BLaER1 treated with 17β-estradiol and CSF1 and Interleukin-3, amounts not matched to agents 10 nM and 100 nM (cell line): Measurements from ENCODE around the gene PCTP.

Source experiments
- H3K27ac ChIP-seq, 11 experiments: shearing (Covaris generic); formaldehyde crosslinking; 2 replicates each; pipeline ENCODE4 v1.8.1; 2022
- H3K27me3 ChIP-seq, 11 experiments: shearing (Covaris generic); formaldehyde crosslinking; 2 replicates each; pipeline ENCODE4 v1.8.1; 2022
- H3K36me3 ChIP-seq, 11 experiments: shearing (Covaris generic); formaldehyde crosslinking; 2 replicates each; pipeline ENCODE4 v1.8.1; 2022
- H3K4me1 ChIP-seq, 10 experiments: shearing (Covaris generic); formaldehyde crosslinking; 2 replicates each; pipeline ENCODE4 v1.8.1; 2022
- H3K4me2 ChIP-seq, 11 experiments: shearing (Covaris generic); formaldehyde crosslinking; 2 replicates each; pipeline ENCODE4 v1.8.1; 2022
- H3K4me3 ChIP-seq, 10 experiments: shearing (Covaris generic); formaldehyde crosslinking; 2 replicates each; pipeline ENCODE4 v1.8.1; 2022
- H3K9ac ChIP-seq, 11 experiments: shearing (Covaris generic); formaldehyde crosslinking; 2 replicates each; pipeline ENCODE4 v1.8.1; 2022
- H3K9me3 ChIP-seq, 11 experiments: shearing (Covaris generic); formaldehyde crosslinking; replicated peaks in 1 of 11; 2 replicates each; pipeline ENCODE4 v1.8.1; 2022
- H4K20me1 ChIP-seq, 11 experiments: shearing (Covaris generic); formaldehyde crosslinking; 2 replicates each; pipeline ENCODE4 v1.8.1; 2022
- Cebpa-rat ChIP-seq, 11 experiments: shearing (Covaris generic); IDR thresholded peaks; 2 replicates each; pipeline ENCODE4 v1.8.1; 2022

PCTP gene

DNA sequence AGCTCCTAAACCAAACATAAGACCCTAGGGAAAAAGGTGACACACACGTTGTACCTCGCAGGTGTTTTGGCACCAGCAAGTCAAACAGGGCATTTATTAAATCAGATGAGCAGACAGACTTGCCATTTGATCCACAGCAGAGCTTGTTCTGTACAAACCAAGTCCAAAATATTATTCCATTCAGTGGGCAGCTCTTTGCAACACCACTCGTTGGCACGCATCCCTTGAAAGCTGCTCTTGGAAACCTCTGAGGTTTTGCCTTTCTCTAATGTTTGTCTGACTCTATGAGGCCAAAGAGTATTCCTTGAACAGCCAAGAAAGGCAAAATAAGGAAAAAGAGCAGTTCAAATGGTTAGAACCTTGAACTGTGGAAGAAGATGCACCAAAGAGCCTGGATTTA, 40.9 kb upstream of the PCTP start:
- Histone ChIP-seq H3K4me1 (peaks cover 0 to 30% (median 17%) of the 10 kb centered on the region in 10 experiments; a peak in 15 of 20 replicates), H3K27me3 (no peaks in the 10 kb centered on the region), H3K4me3 (no peak overlapping the region), H3K9ac (no peak overlapping the region), H4K20me1 (no peaks in the 10 kb centered on the region), H3K9me3 (peaks cover 0 to 9% (median 0%) of the 10 kb centered on the region in 11 experiments; a peak in 6 of 22 replicates), H3K4me2 (peak overlapping the region in 6 of 11 experiments; percentile 41 to 49 (median 44); a peak in 13 of 22 replicates), H3K27ac (peak overlapping the region in 1 of 11 experiments; percentile 26; a peak in 1 of 22 replicates), H3K36me3 (no peaks in the 10 kb centered on the region)
- no peak for TF ChIP-seq Cebpa-rat (IDR thresholded peaks at IDR 0.05)

- no peak overlapping the region for H3K9ac ChIP-seq
- peak overlapping the region in 2 of 11 experiments; percentile 18 to 49; a peak in 4 of 22 replicates for H3K27ac ChIP-seq
- H3K9me3 ChIP-seq, result peaks cover 0 to 8% (median 0%) of the 10 kb centered on the region in 11 experiments; a peak in 6 of 22 replicates
- peak in 1 of 11 experiments; percentile 21; a peak in 1 of 22 replicates for TF ChIP-seq Cebpa-rat (IDR thresholded peaks at IDR 0.05)
- no peaks in the 10 kb centered on the region for H3K36me3 ChIP-seq
- peaks cover 0 to 33% (median 17%) of the 10 kb centered on the region in 10 experiments; a peak in 15 of 20 replicates for H3K4me1 ChIP-seq
- H3K4me2 ChIP-seq, result peak overlapping the region in 8 of 11 experiments; percentile 0 to 49 (median 44); a peak in 15 of 22 replicates
- H3K4me3 ChIP-seq, result no peak overlapping the region
- H4K20me1 ChIP-seq, result no peaks in the 10 kb centered on the region
- no peaks in the 10 kb centered on the region for H3K27me3 ChIP-seq
These were observed 40.4 kb upstream of the PCTP start for GRCh38 chr17:55710410-55710809.

DNA sequence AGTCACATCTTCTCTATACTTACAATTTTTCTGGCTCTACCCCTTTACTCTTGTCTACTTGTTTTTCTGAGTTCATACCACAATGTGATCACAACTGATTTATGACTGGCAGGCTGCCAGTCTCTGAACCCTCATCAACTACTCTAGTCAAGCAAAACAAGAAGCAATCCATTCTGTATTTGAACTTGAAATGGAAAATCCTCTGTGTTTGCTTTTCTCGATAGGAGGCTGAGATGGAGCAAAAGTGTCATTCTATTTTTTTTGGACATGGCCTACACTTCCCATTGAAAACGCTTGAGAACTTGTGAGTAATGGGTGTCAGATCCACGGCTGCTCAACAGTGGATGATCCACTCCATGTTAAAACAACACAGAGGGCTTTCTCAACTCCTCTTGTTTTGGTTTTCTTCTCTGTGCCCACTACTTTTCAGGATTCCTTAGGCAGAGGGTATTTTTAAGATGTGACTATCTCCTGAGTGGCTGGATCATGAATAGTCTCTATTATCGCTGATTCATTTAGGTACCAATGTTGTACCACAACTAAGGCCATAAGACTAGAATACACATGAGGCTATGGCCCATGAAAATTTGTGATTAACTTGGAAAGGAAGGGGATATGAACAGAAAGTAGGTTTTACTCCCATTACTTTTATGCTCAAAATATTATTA, 39.9 kb upstream of the PCTP start:
- no peaks in the 10 kb centered on the region for H4K20me1 ChIP-seq
- H3K4me2 ChIP-seq, result peak overlapping the region in 8 of 11 experiments; percentile 0 to 49 (median 44); a peak in 14 of 22 replicates
- H3K4me3 ChIP-seq, result no peak overlapping the region
- TF ChIP-seq Cebpa-rat (IDR thresholded peaks at IDR 0.05), result no peak
- peaks cover 0 to 7% (median 0%) of the 10 kb centered on the region in 11 experiments; a peak in 2 of 22 replicates for H3K9me3 ChIP-seq
- H3K27ac ChIP-seq, result peak overlapping the region in 3 of 11 experiments; percentile 18 to 49 (median 24); a peak in 4 of 22 replicates
- no peaks in the 10 kb centered on the region for H3K36me3 ChIP-seq
- H3K4me1 ChIP-seq, result peaks cover 0 to 30% (median 14%) of the 10 kb centered on the region in 10 experiments; a peak in 15 of 20 replicates
- no peak overlapping the region for H3K9ac ChIP-seq
- H3K27me3 ChIP-seq, result no peaks in the 10 kb centered on the region

DNA sequence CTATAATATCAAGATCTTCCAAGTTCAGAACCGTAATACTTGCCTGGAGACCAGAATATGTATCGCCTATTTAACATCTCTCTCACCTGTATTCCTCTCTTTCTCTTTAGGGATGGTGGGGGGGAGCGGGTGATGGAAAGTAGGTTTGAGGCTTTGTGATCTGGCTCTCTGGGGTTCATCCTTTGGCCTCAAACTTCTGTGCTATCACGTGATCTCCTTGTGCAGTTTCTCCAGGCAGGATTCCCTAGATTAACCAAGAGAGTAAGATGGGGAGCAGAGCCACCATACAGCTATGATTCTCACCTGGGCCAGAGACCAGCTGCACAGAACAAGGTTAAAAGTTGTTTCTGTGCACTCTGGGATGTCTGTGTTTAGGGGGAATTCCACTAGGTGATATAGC, 33.4 kb upstream of the PCTP start:
- Histone ChIP-seq H3K4me1 (peaks cover 19 to 28% (median 23%) of the 10 kb centered on the region in 10 experiments), H3K4me3 (no peak overlapping the region), H3K27ac (no peak overlapping the region), H3K36me3 (no peaks in the 10 kb centered on the region), H3K9ac (no peak overlapping the region), H3K9me3 (0 out of 22 replicates have a peak, but pooled peaks cover 0 to 6% (median 0%) of the 10 kb centered on the region in 11 experiments), H3K4me2 (no peak overlapping the region), H3K27me3 (peaks cover 0 to 6% (median 0%) of the 10 kb centered on the region in 11 experiments; a peak in 1 of 22 replicates), H4K20me1 (no peaks in the 10 kb centered on the region)
- no peak for TF ChIP-seq Cebpa-rat (IDR thresholded peaks at IDR 0.05)

GRCh38 chr17:55717898-55718735, 32.7 kb upstream of the PCTP start:
- H3K36me3 ChIP-seq, result no peaks in the 10 kb centered on the region
- no peak overlapping the region for H3K9ac ChIP-seq
- H3K4me2 ChIP-seq, result no peak overlapping the region
- TF ChIP-seq Cebpa-rat (IDR thresholded peaks at IDR 0.05), result no peak
- 0 out of 22 replicates have a peak, but pooled peaks cover 0 to 6% (median 0%) of the 10 kb centered on the region in 11 experiments for H3K9me3 ChIP-seq
- H3K27ac ChIP-seq, result no peak overlapping the region
- H4K20me1 ChIP-seq, result no peaks in the 10 kb centered on the region
- peaks cover 0 to 6% (median 0%) of the 10 kb centered on the region in 11 experiments; a peak in 1 of 22 replicates for H3K27me3 ChIP-seq
- peaks cover 25 to 35% (median 29%) of the 10 kb centered on the region in 10 experiments for H3K4me1 ChIP-seq
- H3K4me3 ChIP-seq, result no peak overlapping the region

DNA sequence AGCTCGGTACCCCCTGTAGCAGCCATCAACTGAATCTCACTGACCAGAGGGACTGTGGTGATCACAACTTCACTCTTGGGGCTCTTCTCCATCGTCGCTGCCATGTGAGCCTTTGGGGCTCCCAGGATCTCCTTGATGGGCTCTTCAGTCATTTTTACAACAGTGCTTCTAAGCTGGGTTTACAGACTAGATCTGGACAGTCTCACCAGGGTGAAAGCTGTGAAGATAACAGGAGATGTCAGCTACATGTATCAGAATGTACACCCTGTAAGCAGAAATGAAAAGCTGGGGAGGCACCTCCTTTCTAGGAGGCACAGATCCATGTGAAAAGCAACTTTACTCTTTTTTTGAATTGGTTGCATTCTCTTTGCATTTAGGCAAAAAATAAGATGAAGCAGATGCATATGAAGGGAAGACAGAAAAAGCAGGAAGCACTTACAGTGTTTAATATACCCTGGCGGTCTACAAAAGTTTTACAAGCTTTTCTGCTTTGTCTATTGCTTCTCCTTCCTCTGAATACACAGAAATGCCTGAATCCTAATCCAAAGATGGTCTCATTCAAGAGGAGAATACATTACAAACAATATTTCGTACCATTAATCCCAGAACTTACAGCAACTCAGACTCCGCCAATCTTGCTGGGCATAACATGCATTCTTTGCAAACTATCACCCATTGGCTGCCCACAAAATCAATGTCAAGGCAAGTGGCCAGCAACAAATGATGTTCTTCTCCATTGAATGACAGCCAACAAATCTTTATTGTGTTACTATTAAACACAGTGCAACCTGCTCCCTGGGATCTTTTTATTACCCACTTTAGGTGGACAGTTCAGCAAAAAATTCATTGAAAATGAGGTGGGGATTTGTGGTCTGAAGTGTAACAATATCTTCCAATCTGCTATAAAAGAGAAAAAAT, 29.7 kb upstream of the PCTP start:
- Histone ChIP-seq H4K20me1 (no peaks in the 10 kb centered on the region), H3K4me1 (peaks cover 24 to 51% (median 44%) of the 10 kb centered on the region in 10 experiments), H3K4me3 (peak overlapping the region in 3 of 10 experiments; percentile 15 to 29 (median 21); a peak in 4 of 20 replicates), H3K9ac (0 out of 22 replicates have a peak overlapping the region, but pooled peaks of 1 of the 11 experiments have one; percentile 14), H3K27ac (no peak overlapping the region), H3K27me3 (peaks cover 0 to 6% (median 0%) of the 10 kb centered on the region in 11 experiments; a peak in 1 of 22 replicates), H3K36me3 (no peaks in the 10 kb centered on the region), H3K9me3 (no peaks in the 10 kb centered on the region), H3K4me2 (peak overlapping the region; percentile 42 to 92 (median 78))
- no peak for TF ChIP-seq Cebpa-rat (IDR thresholded peaks at IDR 0.05)

DNA sequence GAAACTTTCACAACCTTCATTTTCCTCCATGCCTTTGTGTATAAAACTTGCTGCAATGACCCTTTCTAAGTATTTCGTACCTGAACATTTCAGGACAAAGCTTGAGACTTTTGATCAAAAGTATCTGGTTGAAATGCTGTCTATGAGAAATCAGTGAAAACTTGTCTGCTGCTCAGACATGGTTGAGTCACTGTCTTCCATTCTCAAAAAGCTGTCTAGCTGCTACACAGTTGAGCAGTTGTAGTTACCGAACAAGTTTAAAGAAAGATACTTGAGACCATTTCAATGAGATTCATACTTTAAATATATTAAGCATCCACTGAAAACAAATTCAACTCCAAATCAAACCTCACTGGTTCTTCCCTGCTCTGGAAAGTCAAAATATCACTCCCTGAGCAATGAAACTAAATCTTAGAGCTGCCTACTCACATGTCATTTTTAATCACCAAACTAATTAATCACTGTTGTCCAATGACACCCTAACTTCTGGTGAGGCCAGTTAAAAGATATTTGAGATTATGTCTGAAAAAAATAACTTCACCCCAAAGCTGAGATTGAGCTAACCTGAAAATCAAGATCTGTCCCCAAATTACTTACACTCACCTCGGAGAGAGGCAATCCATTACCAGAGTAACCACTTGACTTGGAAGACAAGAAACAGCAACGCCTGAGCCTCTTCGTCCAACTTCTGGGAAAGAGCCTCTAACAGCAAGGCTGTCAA, 28.7 kb upstream of the PCTP start:
- Histone ChIP-seq H3K4me2 (peak overlapping the region; percentile 65 to 92 (median 80)), H3K4me3 (peak overlapping the region; percentile 34 to 61 (median 50)), H3K36me3 (no peaks in the 10 kb centered on the region), H3K27ac (peak overlapping the region in 10 of 11 experiments; percentile 4 to 65 (median 45); a peak in 16 of 22 replicates), H4K20me1 (no peaks in the 10 kb centered on the region), H3K27me3 (peaks cover 0 to 6% (median 0%) of the 10 kb centered on the region in 11 experiments; a peak in 1 of 22 replicates), H3K9ac (peak overlapping the region; percentile 39 to 65 (median 63); a peak in 18 of 22 replicates), H3K9me3 (no peaks in the 10 kb centered on the region), H3K4me1 (peaks cover 24 to 51% (median 44%) of the 10 kb centered on the region in 10 experiments)
- no peak for TF ChIP-seq Cebpa-rat (IDR thresholded peaks at IDR 0.05)
